Lung (tissue), 12 donors: ENCODE measurements around the gene CT45A3. TPM values are rescaled to one million over a fixed set of nuclear protein-coding genes. Genes with fewer than 3 reads are reported as not detected.
"Not testable (repeated sequence)": the region's sequence is repeated elsewhere in the genome, so short reads cannot be mapped to it uniquely, and the experiment has no call there.

Experiments
- ATAC-seq: fragments of 200-7000 bp; cut with Tn5 transposase; one replicate; pipeline ENCODE4 v1.9.1; 2020; ENCODE audit warnings: moderate number of reproducible peaks; ENCODE audit not compliant: insufficient read depth, low FRiP score
- DNase-seq, 3 donors: peaks; one replicate each; pipeline ENCODE4 v3.0.0-alpha.2; 2013 to 2017
- H3K27ac ChIP-seq, 2 donors: one replicate each; pipeline ENCODE4 v1.5.1; 2013; ENCODE audit warnings: mild to moderate bottlenecking in 2 of 2, moderate library complexity in 2 of 2, control low read depth in 1 of 2, inconsistent platforms in 1 of 2, low read depth in 1 of 2, low read length in 1 of 2
- H3K27me3 ChIP-seq, 3 donors: one replicate each; pipeline ENCODE4 v1.5.1; 2013; ENCODE audit warnings: low read length in 2 of 3; ENCODE audit not compliant: control insufficient read depth in 3 of 3, insufficient read depth in 3 of 3
- H3K36me3 ChIP-seq, 4 donors: one replicate each; pipeline ENCODE4 v1.5.1; 2013; ENCODE audit warnings: low read length in 4 of 4, mild to moderate bottlenecking in 1 of 4, moderate library complexity in 1 of 4; ENCODE audit not compliant: control insufficient read depth in 4 of 4, insufficient read depth in 4 of 4
- H3K4me1 ChIP-seq, 5 donors: one replicate each; pipeline ENCODE4 v1.5.1; 2013; ENCODE audit warnings: low read length in 5 of 5, mild to moderate bottlenecking in 2 of 5, moderate library complexity in 1 of 5; ENCODE audit not compliant: control insufficient read depth in 5 of 5, insufficient read depth in 5 of 5
- H3K4me3 ChIP-seq: one replicate; pipeline ENCODE4 v1.5.1; 2013; ENCODE audit warnings: mild to moderate bottlenecking, control low read depth, moderate library complexity
- H3K9ac ChIP-seq, 2 donors: one replicate each; pipeline ENCODE4 v1.5.1; 2013; ENCODE audit warnings: low read length in 2 of 2, control low read depth in 1 of 2; ENCODE audit not compliant: insufficient read depth in 1 of 2
- H3K9me3 ChIP-seq, 4 donors: one replicate each; pipeline ENCODE4 v1.5.1; 2013; ENCODE audit warnings: low read length in 3 of 4, mild to moderate bottlenecking in 1 of 4, moderate library complexity in 1 of 4; ENCODE audit not compliant: control insufficient read depth in 4 of 4, insufficient read depth in 3 of 4
- WGBS, 2 donors: extraction: QIAGEN DNeasy Blood & Tissue Kit; methylation state at CpG; one replicate each; pipeline ENCODE4 v1.1.7; 2013; 5-methylcytosine and 5-hydroxymethylcytosine counted together
- polyA plus RNA-seq, 2 donors: library from polyadenylated mRNA; stranded (reverse); fragments of 200-250 nt; gene quantifications; one replicate each; pipeline ENCODE4 v1.2.1, GENCODE V29; 2013
- total RNA-seq, 2 donors: library from RNA; depleted of rRNA in 1 of 2; stranded (reverse); fragments of >200 nt in 1 of 2; gene quantifications; one replicate each; pipeline ENCODE4 v1.2.1, GENCODE V29; 2014 to 2021
- TF ChIP-seq, protein P1 (sequence below): IDR thresholded peaks from 2 replicates; pipeline ENCODE4 v1.5.1; 2012; ENCODE audit warnings: mild to moderate bottlenecking; ENCODE audit errors: control extremely low read depth, extremely low read depth
- donor health status: control.
- donor health status: control.
- donor health status: Bipolar disorder and iron deficiency.
- donor health status: healthy.
- donor health status: DM: yes; HTN: yes; CAD: no.

The CT45A3 gene
- total and polyA plus RNA-seq, 4 donors = 0.31 TPM; not detected in 3

DNA sequence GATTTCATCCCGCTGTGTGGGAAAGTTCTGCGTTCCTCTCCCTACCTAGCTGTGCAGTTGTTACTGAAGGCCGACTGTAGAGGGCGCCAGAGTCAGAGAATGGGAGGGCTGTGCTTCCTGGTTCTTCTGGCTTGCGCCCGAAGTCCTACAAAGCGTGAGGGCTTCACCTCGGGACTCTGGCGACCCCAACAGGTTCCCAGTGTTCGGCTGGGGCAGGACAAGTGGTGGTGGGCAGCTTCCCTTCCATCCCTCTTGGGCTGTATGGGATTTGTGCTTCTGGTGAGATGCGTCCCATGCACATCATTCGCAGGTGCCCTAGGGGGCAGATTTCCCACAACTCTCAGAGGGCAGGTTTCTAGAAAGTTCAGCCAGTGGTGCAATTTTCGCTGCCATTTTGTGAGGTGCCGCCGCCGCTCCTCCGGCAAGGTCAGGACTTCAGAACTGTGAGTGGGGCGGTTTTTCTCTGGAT is 27.3 kb downstream of the CT45A3 start:
- Histone ChIP-seq H3K4me1 (no peaks in the 10 kb centered on the region), H3K9ac (no peak overlapping the region), H3K9me3 (no peaks in the 10 kb centered on the region), H3K36me3 (no peaks in the 10 kb centered on the region), H3K27me3 (peaks cover 0 to 3% (median 0%) of the 10 kb centered on the region in 3 donors), H3K27ac (no peak overlapping the region), H3K4me3 (no peak overlapping the region)
- TF ChIP-seq, protein P1, sequence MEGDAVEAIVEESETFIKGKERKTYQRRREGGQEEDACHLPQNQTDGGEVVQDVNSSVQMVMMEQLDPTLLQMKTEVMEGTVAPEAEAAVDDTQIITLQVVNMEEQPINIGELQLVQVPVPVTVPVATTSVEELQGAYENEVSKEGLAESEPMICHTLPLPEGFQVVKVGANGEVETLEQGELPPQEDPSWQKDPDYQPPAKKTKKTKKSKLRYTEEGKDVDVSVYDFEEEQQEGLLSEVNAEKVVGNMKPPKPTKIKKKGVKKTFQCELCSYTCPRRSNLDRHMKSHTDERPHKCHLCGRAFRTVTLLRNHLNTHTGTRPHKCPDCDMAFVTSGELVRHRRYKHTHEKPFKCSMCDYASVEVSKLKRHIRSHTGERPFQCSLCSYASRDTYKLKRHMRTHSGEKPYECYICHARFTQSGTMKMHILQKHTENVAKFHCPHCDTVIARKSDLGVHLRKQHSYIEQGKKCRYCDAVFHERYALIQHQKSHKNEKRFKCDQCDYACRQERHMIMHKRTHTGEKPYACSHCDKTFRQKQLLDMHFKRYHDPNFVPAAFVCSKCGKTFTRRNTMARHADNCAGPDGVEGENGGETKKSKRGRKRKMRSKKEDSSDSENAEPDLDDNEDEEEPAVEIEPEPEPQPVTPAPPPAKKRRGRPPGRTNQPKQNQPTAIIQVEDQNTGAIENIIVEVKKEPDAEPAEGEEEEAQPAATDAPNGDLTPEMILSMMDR = peak; percentile 11
- WGBS, 2 donors = 47 to 59% methylated on average over 18 of the region's 18 CpGs
- ATAC-seq (no peak), DNase-seq (peak; percentile 19 to 32 (median 30))

DNA sequence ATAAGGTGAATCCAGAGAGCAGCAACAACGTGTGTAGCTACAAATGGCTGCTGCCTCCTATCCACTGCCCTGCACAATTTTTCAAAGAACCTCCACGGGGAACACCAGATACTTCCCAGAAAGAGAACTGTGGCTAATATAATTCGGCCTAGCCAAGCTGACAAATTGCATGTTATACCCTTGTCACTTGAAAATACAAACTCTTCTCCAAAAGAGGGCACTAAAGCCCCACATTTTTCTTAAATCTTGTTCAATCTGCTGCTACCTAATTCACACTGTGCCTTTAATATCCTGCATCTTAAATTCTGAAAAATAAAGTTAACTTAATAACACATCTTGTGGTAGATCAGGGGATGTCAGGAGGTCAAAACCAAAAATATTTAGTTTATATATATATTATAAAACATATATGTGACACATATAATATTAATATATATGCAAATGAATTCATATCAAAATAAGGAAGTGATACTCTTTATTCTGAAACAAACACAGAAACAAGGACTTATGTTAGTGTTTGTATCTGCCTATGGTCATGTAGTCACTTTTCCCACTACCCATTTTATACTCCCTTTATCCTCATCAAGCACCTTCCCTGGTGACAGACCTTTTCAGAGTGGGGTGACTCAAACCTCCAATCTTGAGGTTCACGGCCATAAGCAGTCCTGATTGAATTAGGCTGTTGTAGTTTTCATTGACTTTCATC is 30.5 kb downstream of the CT45A3 start:
- Histone ChIP-seq H3K4me3 (no peak overlapping the region), H3K27me3 (peaks cover 0 to 3% (median 0%) of the 10 kb centered on the region in 3 donors), H3K9ac (no peak overlapping the region), H3K4me1 (no peaks in the 10 kb centered on the region), H3K36me3 (no peaks in the 10 kb centered on the region), H3K27ac (no peak overlapping the region), H3K9me3 (no peaks in the 10 kb centered on the region)
- DNase-seq (peak in 2 of 3 donors; percentile 35 to 42), ATAC-seq (no peak)
- 46 to 57% methylated on average over 4 of the region's 4 CpGs for WGBS, 2 donors
- TF ChIP-seq, protein P1 = no peak

DNA sequence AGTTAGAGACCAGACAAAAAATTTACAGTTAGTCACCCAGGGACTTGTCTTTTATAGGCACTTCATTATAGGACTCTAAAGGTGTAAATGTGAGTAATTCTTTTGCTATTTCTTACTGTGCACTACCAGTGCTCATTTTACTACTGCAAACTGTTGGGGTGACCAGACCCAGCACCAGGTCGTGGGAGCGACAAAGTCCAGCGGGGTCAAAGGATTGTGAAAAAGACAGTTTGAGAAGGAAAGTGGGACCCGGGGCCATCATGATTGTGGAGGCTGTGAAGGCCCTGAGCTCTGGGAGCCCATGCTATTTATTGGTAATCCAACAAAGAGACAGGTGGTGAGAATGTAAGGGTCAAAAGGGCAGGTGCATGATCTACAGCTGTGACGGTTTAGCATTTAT is 33.3 kb downstream of the CT45A3 start:
- DNase-seq, H3K27ac ChIP-seq, H3K36me3 ChIP-seq, H3K9ac ChIP-seq, H3K4me1 ChIP-seq, H3K4me3 ChIP-seq, ATAC-seq, H3K9me3 ChIP-seq, H3K27me3 ChIP-seq: not testable (repeated sequence)
- WGBS, 2 donors = 63 to 89% methylated on average over 5 of the region's 5 CpGs

DNA sequence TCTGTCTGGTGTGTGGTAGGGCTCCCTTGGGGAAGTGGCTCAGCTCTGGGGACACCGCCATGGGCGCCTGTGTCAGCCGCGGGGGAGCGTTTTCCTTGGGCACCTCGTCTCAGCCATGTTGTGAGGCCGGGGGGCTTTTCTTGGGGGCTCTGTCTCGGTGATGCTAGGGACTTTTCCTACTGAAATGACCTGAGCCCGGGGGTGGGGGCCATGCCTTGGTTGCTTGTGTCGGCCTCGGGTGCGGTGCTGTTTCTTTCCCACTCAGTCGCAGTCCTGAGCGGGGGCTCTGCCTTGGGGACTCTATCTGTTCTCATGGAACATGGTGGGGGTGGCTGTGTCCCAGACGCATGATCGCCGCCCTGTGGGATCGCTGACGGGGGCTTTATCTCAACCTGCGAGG is 54.2 kb downstream of the CT45A3 start:
- Histone ChIP-seq H3K9me3 (no peaks in the 10 kb centered on the region), H3K4me3 (no peak overlapping the region), H3K9ac (no peak overlapping the region), H3K4me1 (no peaks in the 10 kb centered on the region), H3K36me3 (no peaks in the 10 kb centered on the region), H3K27me3 (no peaks in the 10 kb centered on the region), H3K27ac (no peak overlapping the region)
- ATAC-seq (no peak), DNase-seq (no peak)
- WGBS, 2 donors = 86 to 96% methylated on average over 13 to 20 of the region's 20 CpGs
- TF ChIP-seq, protein P1 = no peak

DNA sequence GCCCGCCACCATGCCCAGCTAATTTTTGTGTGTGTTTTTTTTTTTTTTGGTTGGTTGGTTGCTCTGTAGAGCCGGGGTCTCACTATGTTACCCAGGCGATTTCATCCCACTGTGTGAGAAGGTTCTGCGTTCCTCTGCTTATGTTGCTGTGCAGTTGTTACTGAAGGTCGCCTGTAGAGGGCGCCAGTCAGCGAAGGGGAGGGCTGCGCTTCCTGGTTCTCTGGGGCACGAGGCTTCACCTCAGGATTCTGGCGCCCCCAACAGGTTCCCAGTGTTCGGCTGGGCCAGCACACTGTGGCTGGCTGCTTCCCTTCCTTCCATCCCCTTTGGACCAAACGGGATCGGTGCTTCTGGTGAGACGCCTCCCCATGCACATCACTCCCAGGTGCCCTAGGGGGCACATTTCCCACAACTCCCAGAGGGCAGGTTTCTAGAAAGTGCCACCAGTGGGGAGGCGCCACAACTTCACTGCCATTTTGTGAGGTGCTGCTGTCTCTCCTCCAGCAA is 54.8 kb downstream of the CT45A3 start, which contains the start of gene CT45A1:
Gene CT45A1 (plus strand): TSS at position 457 of the 507 bp plus-strand sequence. CDS start 5,302 bp downstream, outside the sequence.
- not testable (repeated sequence) for H3K27me3 ChIP-seq, H3K4me1 ChIP-seq, H3K27ac ChIP-seq, H3K9ac ChIP-seq, H3K9me3 ChIP-seq, DNase-seq, ATAC-seq, H3K4me3 ChIP-seq, H3K36me3 ChIP-seq
- 80 to 95% methylated on average over 4 to 12 of the region's 15 CpGs for WGBS, 2 donors
